Measurements from ENCODE around the gene ARRDC4. TPM values are rescaled to one million over a fixed set of nuclear protein-coding genes. Genes with fewer than 3 reads are reported as not detected.

ARRDC4 gene
- total and polyA plus RNA-seq, 2 donors (not counting 1 experiment from before 2014, with no cell fraction given), result 1.1 to 6.7 TPM

DNA sequence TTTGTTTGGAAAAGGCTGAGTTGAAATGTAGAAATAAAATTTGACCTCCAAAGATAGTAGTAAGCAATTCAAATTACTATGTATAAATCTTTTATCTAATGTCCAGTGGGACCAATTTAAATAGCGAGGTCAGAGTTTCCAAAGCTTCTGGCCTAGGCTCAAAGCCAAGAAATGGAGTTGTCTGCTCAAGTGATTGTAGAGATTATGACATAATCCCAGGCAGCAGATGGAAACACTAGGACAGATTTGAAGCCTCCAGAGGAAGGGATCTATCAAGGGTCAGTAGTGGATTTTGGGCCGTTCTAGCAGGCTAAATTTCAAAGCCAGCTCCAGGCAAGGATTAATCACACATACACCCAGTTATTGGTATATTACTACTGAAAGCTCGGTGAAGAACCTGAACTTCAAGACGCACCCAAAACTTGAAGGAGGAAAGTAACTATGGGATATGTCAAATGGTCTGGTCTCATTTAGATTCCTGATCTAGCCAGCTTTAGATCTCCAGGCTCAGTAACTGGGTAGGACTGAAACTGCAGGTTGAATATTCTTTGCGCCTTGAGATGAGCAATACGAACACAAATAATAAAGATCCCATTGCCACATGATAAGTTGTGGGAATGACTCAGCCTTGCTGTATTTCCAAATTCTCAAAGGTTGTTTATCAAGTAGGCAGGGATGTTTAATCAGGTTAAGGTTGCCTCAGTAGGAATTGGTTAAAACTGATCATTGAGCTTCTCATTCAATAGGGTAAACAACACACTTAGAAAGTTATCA is 30.9 kb upstream of the ARRDC4 start:
- peaks cover 8% of the 10 kb centered on the region for H3K9me3 Mint-ChIP-seq (ENCODE audit: insufficient read depth)
- Histone ChIP-seq H3K4me2 (replicated peaks; ENCODE audit: low read depth, low read length, poor library complexity, severe bottlenecking) (no peak overlapping the region), H3K36me3 (replicated peaks in 1 of 2; ENCODE audit: control extremely low read depth in 1 of 2, control insufficient read depth in 1 of 2, extremely low read depth in 1 of 2, insufficient read depth in 2 of 2, low read length in 1 of 2) (no peaks in the 10 kb centered on the region), H3K9me3 (ENCODE audit: control extremely low read depth in 1 of 3, control insufficient read depth in 2 of 3, insufficient read depth in 1 of 3, low read length in 2 of 3) (peaks cover 0 to 11% (median 4%) of the 10 kb centered on the region in 3 donors), H3K27ac (ENCODE audit: low read length in 2 of 2) (no peak overlapping the region), H4K20me1 (ENCODE audit: control insufficient read depth, insufficient read depth, low read length, poor library complexity, severe bottlenecking) (no peaks in the 10 kb centered on the region), H2AFZ (ENCODE audit: insufficient read depth, low read depth, low read length, poor library complexity, severe bottlenecking) (no peak overlapping the region), H3K79me2 (ENCODE audit: control insufficient read depth, insufficient read depth, low read length) (no peaks in the 10 kb centered on the region), H3K4me1 (ENCODE audit: control insufficient read depth in 2 of 2, insufficient read depth in 2 of 2, low read length in 2 of 2) (no peaks in the 10 kb centered on the region), H3K4me3 (ENCODE audit: control extremely low read depth in 1 of 5, extremely low read depth in 1 of 5, insufficient read depth in 1 of 5, low read depth in 2 of 5, low read length in 4 of 5) (no peak overlapping the region), H3K9ac (ENCODE audit: low read length) (no peak overlapping the region), H3K27me3 (replicated peaks in 1 of 4; ENCODE audit: control extremely low read depth in 1 of 4, control insufficient read depth in 3 of 4, insufficient read depth in 4 of 4, low read length in 3 of 4) (no peaks in the 10 kb centered on the region)
- ChIA-PET CTCF (no interaction called here), POLR2A (no interaction called here)
- no peaks in the 10 kb centered on the region for H3K4me1 Mint-ChIP-seq
- WGBS (ENCODE audit: insufficient coverage), result 67% methylated on average over 1 of the region's 6 CpGs
- no peak for TF ChIP-seq EZH2 (IDR thresholded peaks at IDR 0.05; ENCODE audit: borderline replicate concordance, insufficient read depth, low read depth, low read length, poor library complexity, severe bottlenecking)
- TF ChIP-seq, protein P1, sequence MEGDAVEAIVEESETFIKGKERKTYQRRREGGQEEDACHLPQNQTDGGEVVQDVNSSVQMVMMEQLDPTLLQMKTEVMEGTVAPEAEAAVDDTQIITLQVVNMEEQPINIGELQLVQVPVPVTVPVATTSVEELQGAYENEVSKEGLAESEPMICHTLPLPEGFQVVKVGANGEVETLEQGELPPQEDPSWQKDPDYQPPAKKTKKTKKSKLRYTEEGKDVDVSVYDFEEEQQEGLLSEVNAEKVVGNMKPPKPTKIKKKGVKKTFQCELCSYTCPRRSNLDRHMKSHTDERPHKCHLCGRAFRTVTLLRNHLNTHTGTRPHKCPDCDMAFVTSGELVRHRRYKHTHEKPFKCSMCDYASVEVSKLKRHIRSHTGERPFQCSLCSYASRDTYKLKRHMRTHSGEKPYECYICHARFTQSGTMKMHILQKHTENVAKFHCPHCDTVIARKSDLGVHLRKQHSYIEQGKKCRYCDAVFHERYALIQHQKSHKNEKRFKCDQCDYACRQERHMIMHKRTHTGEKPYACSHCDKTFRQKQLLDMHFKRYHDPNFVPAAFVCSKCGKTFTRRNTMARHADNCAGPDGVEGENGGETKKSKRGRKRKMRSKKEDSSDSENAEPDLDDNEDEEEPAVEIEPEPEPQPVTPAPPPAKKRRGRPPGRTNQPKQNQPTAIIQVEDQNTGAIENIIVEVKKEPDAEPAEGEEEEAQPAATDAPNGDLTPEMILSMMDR (IDR thresholded peaks at IDR 0.05), result no peak
- no peaks in the 10 kb centered on the region for H3K27me3 Mint-ChIP-seq
- H3K4me3 Mint-ChIP-seq, result no peak overlapping the region
- no peak for ATAC-seq (ENCODE audit: low read depth)
- DNase-seq, result no peak
- intact Hi-C loops (cut with micrococcal nuclease), result no loop called here
- H3K27ac Mint-ChIP-seq, result no peak overlapping the region

DNA sequence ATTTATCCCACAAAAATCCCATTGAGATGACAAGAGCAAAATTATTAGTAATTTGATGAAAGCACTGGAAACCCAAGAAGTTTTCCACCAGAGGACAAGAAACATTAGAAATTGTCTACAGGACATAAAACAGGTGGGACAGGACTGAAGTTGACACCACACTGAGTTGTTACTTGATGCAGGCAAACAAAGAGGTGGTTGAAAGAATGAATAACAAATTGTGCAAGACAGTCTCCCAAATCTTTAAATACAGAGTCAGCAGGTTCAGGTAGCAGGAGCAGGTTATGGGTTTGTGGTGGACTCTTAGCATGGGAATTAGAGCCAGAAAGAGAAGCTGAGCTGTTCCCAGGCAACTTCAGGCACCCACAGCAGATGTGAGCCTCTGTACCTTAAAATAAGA is 30.3 kb upstream of the ARRDC4 start:
- POLR2A ChIA-PET, result no interaction called here
- H2AFZ ChIP-seq (ENCODE audit: insufficient read depth, low read depth, low read length, poor library complexity, severe bottlenecking), result no peak overlapping the region
- no peak overlapping the region for H3K27ac Mint-ChIP-seq
- CTCF ChIA-PET, result no interaction called here
- H3K4me1 ChIP-seq (ENCODE audit: control insufficient read depth in 2 of 2, insufficient read depth in 2 of 2, low read length in 2 of 2), result no peaks in the 10 kb centered on the region
- H3K4me3 ChIP-seq (ENCODE audit: control extremely low read depth in 1 of 5, extremely low read depth in 1 of 5, insufficient read depth in 1 of 5, low read depth in 2 of 5, low read length in 4 of 5), result no peak overlapping the region
- ATAC-seq (ENCODE audit: low read depth) (no peak), DNase-seq (no peak)
- no peak overlapping the region for H3K4me2 ChIP-seq (replicated peaks; ENCODE audit: low read depth, low read length, poor library complexity, severe bottlenecking)
- H3K4me3 Mint-ChIP-seq, result no peak overlapping the region
- TF ChIP-seq EZH2 (IDR thresholded peaks at IDR 0.05; ENCODE audit: borderline replicate concordance, insufficient read depth, low read depth, low read length, poor library complexity, severe bottlenecking), result no peak
- TF ChIP-seq, protein P1 (IDR thresholded peaks at IDR 0.05), result no peak
- no peak overlapping the region for H3K9ac ChIP-seq (ENCODE audit: low read length)
- H3K27me3 Mint-ChIP-seq, result no peaks in the 10 kb centered on the region
- no peaks in the 10 kb centered on the region for H4K20me1 ChIP-seq (ENCODE audit: control insufficient read depth, insufficient read depth, low read length, poor library complexity, severe bottlenecking)
- no peak overlapping the region for H3K27ac ChIP-seq (ENCODE audit: low read length in 2 of 2)
- no peaks in the 10 kb centered on the region for H3K27me3 ChIP-seq (replicated peaks in 1 of 4; ENCODE audit: control extremely low read depth in 1 of 4, control insufficient read depth in 3 of 4, insufficient read depth in 4 of 4, low read length in 3 of 4)
- H3K4me1 Mint-ChIP-seq, result no peaks in the 10 kb centered on the region
- H3K9me3 ChIP-seq (ENCODE audit: control extremely low read depth in 1 of 3, control insufficient read depth in 2 of 3, insufficient read depth in 1 of 3, low read length in 2 of 3), result peaks cover 0 to 14% (median 4%) of the 10 kb centered on the region in 3 donors
- H3K9me3 Mint-ChIP-seq (ENCODE audit: insufficient read depth), result peaks cover 6% of the 10 kb centered on the region
- H3K36me3 ChIP-seq (replicated peaks in 1 of 2; ENCODE audit: control extremely low read depth in 1 of 2, control insufficient read depth in 1 of 2, extremely low read depth in 1 of 2, insufficient read depth in 2 of 2, low read length in 1 of 2), result no peaks in the 10 kb centered on the region
- no peaks in the 10 kb centered on the region for H3K79me2 ChIP-seq (ENCODE audit: control insufficient read depth, insufficient read depth, low read length)
- intact Hi-C loops (cut with micrococcal nuclease), result no loop called here

Measured in B cell (primary cell).